ENCODE data around the gene PTPRE.

GRCh38 chr10:128116187-128116586 lies 209.3 kb downstream of the PTPRE start:
- no peak for TF ChIP-seq TCF7L2 (IDR thresholded peaks at IDR 0.05; ENCODE audit: borderline replicate concordance, extremely low read depth, insufficient read depth, insufficient read length)
- no peak for TF ChIP-seq SRF (IDR thresholded peaks at IDR 0.05; ENCODE audit: low read depth)
- TF ChIP-seq EZH2 (IDR thresholded peaks at IDR 0.05), result no peak
- TF ChIP-seq POLR2A (IDR thresholded peaks at IDR 0.05; ENCODE audit: borderline replicate concordance, extremely low read depth, insufficient read depth, insufficient read length), result no peak
- TF ChIP-seq CTCF (IDR thresholded peaks at IDR 0.05 in 2 of 3, conservative IDR thresholded peaks at IDR 0.05 in 1 of 3; ENCODE audit: borderline replicate concordance in 1 of 3, insufficient read depth in 1 of 3, low read depth in 2 of 3, low read length in 2 of 3), result no peak
- no peak for TF ChIP-seq REST (IDR thresholded peaks at IDR 0.05; ENCODE audit: low read depth)
- no peak; the same call in 1 of the 2 replicates for TF ChIP-seq POLR2AphosphoS5 (IDR thresholded peaks at IDR 0.05; ENCODE audit: low read depth, low read length)
- TF ChIP-seq EGR1 (IDR thresholded peaks at IDR 0.05; ENCODE audit: low read depth), result no peak
- TF ChIP-seq ZFX (IDR thresholded peaks at IDR 0.05), result no peak
- TF ChIP-seq SP1 (IDR thresholded peaks at IDR 0.05; ENCODE audit: low read depth), result no peak
- no peak for TF ChIP-seq ZNF274 (IDR thresholded peaks at IDR 0.05; ENCODE audit: low read depth, low read length)
- no peak for TF ChIP-seq ELF1 (IDR thresholded peaks at IDR 0.05; ENCODE audit: borderline replicate concordance, low read depth)
- no peak for TF ChIP-seq CBX3 (IDR thresholded peaks at IDR 0.05; ENCODE audit: low read depth)

Measured in HCT116 (cell line).